Skeletal muscle cell (primary cell): ENCODE measurements around the gene SCN11A.

ENCODE experiments used
- DNase-seq: peaks from one replicate; pipeline ENCODE4 v3.0.0-alpha.2; 2010; ENCODE audit warnings: low read depth
- H3K4me3 ChIP-seq: 2 replicates; pipeline ENCODE4 v1.5.1; 2011; ENCODE audit warnings: low read depth, mild to moderate bottlenecking, control low read depth, low read length, moderate library complexity

Gene SCN11A

DNA sequence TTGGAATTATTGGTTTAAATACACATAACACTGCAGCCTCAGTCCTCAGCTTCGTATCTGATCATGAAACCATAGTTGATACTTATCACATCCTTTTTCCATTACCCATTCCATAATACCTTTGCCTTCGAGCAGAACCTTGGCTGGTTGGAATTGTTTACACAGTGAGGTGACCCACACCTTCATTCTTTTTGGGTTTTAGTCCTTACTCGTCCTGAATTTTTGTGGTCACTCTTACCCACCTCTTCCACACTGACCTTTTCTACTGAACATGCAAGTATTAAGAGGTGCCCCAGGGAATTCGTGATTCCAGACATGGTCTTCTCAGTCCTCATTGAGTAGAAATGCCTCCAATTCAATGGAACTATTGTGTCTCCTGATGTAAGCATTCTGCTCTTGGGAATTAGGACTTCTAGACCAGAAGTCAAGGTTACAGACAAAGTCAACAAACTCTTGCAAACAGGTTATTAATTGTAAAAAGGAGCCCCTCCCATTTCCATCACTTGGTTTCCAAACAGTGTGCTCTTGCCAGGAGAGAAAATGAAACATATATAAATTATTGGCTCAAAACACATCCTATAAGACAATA lies 37.7 kb downstream of the SCN11A start:
- no peak for DNase-seq
- no peak overlapping the region for H3K4me3 ChIP-seq

DNA sequence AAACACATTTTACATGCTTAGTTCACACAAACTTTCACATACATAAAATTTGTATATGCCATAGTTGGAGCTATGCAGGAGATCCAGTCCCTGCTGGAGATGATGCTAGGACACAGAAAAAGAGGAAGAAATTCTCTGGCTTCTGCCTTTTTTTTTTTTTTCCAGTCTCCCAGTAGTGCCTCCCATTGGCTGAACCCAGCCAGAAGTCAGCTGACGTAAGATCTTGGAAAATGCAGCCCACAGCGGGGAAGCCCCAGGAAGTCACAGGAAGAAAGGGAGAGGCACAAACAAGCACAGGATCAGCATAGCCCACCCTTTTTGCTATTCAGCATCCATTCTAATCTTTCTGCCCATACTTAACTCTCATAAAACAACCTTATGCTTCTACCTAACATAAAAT lies 38.5 kb downstream of the SCN11A start:
- H3K4me3 ChIP-seq: no peak overlapping the region
- no peak for DNase-seq

DNA sequence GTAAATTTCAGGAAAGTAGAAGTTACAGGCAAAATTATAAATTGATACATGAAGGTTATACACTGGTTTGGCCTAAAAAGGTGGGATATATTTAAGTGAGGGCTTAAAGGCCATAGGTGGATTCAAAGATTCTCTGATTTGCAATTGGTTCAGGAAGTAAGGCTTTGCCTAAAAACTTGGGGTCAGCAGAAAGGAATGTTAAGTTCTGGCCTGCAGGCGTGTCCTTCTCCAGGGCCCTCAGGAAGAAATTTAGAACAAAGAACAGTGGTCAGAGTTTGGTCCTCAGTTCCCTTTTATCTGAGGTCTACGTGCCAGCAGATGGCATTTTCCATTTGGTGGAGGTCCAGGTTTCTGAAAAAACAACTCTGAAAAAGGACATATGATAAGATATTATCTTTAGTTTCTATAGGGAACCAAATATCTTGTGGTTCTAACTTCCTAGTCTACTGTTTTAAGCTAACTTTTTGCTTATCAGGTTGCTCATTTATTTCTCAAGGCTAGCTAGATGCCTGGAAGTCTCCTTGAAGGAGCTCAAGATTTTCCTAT lies 40.5 kb downstream of the SCN11A start:
- H3K4me3 ChIP-seq: no peak overlapping the region
- no peak for DNase-seq

DNA sequence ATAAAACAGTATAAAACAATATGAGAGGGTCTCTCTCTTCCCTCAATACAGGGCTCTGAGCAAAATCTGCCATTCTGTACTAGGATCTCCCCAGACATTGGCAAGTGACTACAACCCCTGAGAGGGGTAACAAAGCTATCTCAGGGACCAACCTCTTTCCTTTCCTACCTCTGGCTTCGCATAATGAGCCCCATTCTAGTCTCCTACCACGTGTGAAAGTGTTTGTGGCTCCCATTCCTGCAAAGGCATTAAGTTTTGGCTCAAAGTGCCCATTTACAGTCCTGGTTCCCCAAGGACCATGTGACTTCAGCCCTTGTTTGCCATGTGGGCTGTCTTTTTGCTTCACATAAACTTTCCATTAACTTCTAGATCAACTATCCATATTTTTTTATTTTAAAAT lies 46.4 kb downstream of the SCN11A start:
- H3K4me3 ChIP-seq: no peak overlapping the region
- DNase-seq: no peak
